GM21723 (cell line): Measurements from ENCODE around the gene GJA10.
"Not testable (repeated sequence)": the region's sequence is repeated elsewhere in the genome, so short reads cannot be mapped to it uniquely, and the experiment has no call there.

ENCODE experiments used
- ATAC-seq: cut with Tn5 transposase; IDR thresholded peaks from one replicate; pipeline ENCODE4 v1.9.1; 2021; ENCODE audit warnings: mild to moderate bottlenecking, moderate library complexity; ENCODE audit not compliant: unreplicated experiment

GJA10 gene

DNA sequence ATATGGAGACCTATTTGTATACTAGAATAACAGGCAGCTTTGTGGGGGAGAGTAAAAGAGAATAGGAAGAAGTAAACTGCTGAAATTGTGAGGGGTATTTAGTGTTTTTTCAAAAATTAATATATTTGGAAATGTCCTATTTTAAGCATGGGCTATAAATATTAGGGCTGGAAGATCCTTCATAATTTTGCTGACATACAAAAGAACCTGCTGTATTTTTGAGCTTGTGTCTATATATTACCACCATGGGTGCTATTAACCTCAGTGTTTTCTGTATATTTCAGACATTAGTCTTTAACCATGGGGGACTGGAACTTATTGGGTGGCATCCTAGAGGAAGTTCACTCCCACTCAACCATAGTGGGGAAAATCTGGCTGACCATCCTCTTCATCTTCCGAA, at the start of gene GJA10:
Gene GJA10 (plus strand): TSS at position 301 of the 400 bp plus-strand sequence. CDS start 0 bp downstream, at position 301.
- no peak for ATAC-seq

DNA sequence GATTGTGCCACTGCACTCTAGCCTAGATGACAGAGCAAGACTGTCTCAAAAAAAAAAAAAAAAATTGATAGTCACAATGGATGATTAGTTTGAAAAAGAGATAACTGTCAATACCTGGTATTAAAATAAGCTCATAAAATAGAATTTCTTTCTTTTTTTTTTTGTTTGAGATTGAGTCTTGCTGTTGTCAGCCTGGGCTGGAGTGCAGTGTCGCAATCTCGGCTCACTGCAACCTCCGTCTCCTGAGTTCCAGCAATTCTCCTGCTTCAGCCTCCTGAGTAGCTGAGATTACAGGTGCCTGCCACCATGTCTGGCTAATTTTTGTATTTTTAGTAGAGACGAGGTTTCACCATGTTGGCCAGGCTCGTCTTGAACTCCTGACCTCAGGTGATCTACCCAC, 46.8 kb upstream of the GJA10 start:
- not testable (repeated sequence) for ATAC-seq

DNA sequence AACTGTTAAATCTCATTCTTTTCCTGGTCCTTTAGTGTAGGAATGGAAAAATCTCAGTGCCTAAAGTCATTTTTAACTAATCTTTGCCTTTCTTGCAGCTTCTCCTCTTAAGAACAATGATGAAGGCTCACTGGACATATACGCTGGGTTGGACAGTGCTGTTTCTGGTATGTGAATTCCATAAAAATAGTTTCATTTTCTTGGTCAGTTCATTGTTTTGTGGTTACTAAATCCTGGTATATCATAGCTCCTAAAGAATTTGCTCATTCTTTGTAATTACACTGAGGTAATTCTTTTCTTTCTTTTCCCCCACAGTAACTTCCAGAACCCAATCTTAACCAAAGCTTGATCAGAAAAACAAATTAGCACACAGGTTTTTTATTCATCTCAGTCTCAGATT, 41.2 kb upstream of the GJA10 start:
- ATAC-seq, result no peak

DNA sequence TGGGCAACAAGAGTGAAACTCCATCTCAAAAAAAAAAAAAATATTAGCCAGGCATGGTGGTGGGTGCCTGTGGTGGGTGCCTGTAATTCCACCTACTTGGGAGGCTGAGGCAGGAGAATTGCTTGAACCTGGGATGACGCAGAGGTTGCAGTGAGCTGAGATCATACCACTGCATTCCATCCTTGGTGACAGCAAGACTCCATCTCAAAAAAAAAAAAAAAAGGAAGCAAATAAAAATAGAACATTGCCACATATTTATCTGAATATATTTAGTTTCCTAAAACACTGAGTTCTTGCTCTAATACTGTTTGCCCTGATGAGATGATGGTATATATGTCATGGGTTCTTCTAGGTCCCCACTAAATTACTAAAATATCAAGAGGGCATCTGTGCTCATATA, 36.2 kb upstream of the GJA10 start:
- no peak for ATAC-seq

DNA sequence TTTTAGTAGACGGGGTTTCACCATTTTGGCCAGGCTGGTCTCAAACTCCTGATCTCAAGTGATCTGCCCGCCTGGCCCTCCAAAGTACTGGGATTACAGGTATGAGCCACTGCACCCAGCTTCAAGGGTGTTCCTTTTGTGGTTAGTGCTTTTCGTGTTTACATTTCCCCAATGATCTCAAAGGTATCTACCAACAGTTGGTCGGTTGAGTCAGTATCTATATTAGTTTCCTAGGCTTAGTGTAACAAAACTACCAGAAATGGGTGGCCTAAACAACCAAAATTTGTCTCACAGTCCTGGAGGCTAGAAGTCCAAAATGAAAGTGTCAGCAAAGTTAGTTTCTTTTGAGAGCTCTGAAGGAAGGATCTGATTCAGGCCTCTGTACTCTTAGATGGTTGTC, 34.5 kb upstream of the GJA10 start:
- ATAC-seq, result peak; percentile 68

DNA sequence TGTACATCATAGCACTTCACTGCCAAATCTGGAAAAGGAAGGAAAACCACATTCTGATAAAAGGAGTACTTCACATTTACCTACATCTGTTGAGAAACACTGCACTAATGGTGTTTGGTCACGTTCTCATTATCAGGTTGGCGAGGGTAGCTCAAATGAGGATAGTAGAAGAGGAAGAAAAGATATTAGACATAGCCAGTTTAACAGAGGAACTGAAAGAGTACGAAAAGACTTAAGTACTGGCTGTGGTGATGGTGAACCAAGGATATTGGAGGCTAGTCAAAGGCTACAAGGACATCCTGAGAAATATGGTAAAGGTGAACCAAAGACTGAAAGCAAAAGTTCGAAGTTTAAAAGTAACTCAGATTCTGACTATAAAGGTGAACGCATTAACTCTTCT, 32.0 kb upstream of the GJA10 start:
- ATAC-seq, result peak; percentile 68

DNA sequence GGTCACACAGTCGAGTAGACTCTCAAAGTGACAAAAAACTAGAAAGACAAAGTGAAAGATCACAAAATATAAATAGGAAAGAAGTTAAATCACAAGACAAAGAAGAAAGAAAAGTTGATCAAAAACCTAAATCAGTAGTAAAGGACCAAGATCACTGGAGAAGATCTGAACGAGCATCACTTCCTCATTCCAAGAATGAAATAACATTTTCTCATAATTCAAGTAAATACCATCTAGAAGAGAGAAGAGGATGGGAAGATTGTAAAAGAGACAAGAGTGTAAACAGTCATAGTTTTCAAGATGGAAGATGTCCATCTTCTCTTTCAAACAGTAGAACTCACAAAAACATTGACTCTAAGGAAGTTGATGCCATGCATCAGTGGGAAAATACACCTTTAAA, 31.6 kb upstream of the GJA10 start:
- peak; percentile 10 for ATAC-seq

DNA sequence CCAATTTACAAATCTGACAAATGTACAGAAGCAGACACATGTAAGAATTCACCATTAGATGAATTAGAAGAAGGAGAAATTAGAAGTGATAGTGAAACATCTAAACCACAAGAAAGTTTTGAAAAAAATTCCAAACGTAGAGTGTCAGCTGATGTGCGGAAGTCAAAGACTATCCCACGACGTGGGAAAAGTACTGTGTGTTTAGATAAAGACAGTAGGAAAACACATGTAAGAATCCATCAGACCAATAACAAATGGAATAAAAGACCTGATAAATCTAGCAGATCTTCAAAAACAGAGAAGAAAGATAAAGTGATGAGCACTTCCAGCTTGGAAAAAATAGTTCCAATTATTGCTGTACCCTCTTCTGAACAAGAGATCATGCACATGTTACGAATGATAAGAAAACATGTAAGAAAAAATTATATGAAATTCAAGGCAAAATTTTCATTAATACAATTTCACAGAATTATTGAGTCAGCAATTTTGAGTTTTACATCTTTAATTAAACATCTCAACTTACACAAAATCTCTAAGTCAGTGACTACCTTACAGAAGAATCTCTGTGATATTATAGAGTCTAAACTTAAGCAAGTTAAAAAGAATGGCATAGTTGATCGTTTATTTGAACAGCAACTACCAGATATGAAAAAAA, 28.1 kb upstream of the GJA10 start:
- ATAC-seq, result no peak

DNA sequence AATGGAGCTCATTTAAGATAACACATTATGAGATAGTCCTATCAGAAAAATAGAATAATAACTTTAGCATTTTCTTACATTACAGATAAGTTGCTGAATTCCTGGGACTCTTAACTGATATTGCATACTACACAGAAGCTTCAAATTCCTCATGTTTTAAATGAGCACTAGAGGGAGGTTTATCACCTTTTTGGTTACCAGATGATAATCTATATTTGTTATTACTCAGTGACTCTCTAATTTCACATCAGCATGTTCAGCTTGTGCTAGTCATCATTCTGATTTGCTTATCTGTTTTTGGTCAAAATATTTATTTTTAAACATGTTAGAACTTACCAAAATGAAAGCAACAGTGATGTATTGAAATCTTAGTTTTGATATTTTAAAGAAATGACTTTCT, 20.5 kb upstream of the GJA10 start:
- ATAC-seq, result no peak

DNA sequence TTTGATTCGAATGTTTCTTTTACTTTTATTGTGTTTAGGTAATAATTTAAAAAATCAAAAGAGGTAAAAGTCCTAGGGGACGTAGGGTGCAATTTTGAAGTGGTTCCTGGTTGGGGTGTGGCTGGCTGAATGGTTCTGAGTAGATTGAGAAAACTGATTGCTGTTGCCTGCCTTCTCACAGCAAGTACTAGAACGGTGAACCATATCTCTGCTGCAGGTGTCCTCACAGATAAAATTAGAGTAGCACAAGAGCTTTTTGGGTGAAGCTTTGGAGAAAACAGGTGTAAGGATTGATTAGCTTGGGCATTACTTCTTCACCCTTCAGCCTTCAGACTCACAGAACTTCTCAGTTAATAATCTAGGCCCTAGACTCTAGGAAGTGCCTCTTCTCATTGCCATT, 19.8 kb upstream of the GJA10 start:
- no peak for ATAC-seq

DNA sequence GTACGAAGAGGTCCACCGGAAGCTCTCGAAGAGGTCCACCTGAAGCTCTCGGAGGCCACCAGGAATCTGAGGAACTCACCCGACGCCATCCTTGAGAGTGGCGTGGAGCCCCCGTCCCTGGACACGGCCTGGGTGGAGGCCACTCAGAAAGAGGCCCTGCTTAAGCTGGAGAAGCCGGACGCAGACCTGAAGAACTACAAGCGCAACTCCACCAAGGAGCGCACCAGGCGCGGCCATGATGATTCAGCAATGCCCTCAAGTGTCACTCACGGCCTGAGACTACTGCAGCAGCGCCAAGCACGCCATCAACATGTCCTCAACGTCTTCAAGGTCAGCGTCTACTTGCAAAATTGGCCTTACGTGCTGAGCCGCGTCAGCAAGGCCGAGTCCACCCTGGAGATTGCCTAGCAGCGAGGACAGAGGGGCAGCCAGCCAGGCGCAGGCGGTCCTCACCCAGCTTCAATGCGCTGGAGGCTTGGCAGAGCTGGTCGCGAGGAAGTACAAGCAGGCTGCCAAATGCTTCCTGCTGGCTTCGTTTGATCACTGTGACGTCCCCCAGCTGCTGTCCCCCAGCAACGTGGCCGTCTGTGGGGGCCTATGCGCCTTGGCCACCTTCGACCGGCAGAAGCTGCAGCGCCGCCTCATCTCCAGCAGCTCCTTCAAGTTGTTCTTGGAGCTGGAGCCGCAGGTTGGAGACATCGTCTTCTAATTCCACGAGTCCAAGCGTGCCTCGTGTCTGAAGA, 7.7 kb upstream of the GJA10 start:
- ATAC-seq, result no peak

DNA sequence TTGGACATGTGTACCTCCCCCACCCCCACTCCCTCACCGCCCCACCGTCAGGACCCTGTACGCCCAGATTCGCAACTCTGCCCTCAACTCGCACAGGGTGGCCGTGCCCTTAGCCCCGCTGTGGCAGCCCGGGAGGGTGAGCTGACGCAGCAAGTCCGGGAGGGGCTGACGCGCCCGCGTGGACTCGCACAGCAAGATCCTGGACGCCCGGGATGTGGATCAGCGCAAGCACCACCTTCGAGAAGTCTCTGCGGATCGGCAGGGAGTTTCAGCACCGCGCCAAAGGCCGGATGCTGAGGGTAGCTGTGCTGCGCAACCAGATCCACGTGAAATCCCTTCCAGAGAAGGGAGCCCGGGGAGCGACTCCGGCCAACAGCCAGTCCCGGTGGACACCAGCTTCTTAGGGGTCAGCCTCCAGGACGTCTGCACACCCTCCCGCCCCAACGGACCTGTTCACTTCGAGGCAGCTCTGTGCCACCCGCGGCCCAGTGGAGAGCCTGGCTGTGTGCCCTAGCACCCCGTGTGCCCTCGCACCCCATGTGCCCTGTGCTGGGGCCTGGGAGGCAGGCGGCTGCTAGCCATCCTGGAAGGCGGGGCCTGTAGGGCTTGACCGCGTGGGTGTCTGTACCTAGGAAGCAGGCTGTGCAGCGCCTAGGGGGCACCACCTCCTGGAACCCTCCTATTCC, 6.7 kb upstream of the GJA10 start:
- ATAC-seq, result no peak

DNA sequence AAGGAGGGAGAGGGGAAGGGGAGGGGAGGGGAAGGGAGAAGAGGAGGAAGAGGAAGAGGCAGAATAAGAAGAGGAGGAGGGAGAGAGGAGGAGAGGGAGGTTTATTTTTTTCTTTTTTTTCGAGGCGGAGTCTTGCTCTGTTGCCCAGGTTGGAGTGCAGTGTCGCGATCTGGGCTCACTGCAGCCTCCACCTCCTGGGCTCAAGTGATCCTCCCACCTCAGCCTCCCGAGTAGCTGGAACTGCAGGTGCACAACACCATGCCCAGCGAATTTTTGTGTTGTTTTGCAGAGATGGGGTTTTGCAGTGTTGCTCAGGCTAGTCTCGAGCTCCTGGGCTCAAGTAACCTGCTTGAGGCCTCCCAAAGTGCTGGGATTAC, 6.1 kb upstream of the GJA10 start:
- ATAC-seq, result no peak

DNA sequence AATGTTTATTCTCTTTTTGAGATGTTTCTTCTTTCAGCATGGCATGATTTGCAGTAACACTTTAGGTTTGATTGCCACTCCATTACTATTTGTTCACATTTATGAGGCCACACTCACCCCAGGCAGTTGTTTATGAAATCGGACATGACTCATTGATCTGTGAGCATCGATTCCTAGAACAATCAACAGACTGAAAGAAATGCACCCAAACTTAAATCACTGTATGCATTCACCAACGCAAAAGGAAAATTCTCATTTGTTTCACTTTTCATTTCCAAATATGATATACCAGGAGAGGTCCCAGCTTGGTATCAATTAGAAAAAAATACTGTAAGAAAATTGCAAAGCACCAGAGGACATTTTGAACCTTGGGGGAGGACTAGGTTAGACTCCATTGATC, 5.4 kb upstream of the GJA10 start:
- ATAC-seq, result no peak

DNA sequence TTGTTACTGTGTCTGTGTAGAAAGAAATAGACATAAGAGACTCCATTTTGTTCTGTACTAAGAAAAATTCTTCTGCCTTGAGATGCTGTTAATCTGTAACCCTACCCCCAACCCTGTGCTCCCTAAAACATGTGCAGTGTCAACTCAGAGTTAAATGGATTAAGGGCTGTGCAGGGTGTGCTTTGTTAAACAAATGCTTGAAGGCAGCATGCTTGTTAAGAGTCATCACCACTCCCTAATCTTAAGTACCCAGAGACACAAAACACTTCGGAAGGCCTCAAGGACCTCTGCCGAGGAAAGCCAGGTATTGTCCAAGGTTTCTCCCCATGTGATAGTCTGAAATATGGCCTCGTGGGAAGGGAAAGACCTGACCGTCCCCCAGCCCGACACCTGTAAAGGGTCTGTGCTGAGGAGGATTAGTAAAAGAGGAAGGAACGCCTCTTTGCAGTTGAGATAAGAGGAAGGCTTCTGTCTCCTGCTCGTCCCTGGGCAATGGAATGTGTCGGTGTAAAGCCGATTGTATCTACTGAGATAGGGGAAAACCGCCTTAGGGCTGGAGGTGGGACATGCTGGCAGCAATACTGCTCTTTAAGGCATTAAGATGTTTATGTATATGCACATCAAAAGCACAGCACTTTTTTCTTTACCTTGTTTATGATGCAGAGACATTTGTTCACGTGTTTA, 3.3 kb upstream of the GJA10 start:
- not testable (repeated sequence) for ATAC-seq

DNA sequence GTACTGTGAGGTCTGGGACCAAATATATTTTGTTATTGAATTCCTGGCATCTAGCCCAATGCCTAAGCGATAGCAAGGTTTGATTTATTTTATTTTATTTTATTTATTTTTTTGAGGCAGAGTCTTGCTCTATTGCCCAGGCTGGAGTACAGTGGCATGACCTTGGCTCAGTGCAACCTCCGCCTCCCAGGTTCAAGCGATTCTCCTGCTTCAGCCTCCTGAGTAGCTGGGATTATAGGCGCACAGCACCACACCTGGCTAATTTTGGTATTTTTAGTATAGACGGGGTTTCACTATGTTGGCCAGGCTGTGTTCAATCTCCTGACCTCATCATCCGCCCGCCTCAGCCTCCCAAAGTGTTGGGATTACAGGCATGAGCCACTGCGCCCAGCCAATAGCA, 1.7 kb upstream of the GJA10 start:
- ATAC-seq, result not testable (repeated sequence)

DNA sequence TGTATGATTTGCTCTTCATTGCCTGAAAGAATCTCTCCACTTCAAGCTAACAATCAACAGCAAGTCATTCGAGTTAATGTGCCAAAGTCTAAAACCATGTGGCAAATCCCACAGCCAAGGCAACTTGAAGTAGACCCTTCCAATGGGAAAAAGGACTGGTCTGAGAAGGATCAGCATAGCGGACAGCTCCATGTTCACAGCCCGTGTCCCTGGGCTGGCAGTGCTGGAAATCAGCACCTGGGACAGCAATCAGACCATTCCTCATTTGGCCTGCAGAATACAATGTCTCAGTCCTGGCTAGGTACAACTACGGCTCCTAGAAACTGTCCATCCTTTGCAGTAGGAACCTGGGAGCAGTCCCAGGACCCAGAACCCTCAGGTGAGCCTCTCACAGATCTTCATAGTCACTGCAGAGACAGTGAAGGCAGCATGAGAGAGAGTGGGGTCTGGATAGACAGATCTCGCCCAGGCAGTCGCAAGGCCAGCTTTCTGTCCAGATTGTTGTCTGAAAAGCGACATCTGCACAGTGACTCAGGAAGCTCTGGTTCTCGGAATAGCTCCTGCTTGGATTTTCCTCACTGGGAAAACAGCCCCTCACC, 1.1 kb downstream of the GJA10 start:
- ATAC-seq, result no peak

DNA sequence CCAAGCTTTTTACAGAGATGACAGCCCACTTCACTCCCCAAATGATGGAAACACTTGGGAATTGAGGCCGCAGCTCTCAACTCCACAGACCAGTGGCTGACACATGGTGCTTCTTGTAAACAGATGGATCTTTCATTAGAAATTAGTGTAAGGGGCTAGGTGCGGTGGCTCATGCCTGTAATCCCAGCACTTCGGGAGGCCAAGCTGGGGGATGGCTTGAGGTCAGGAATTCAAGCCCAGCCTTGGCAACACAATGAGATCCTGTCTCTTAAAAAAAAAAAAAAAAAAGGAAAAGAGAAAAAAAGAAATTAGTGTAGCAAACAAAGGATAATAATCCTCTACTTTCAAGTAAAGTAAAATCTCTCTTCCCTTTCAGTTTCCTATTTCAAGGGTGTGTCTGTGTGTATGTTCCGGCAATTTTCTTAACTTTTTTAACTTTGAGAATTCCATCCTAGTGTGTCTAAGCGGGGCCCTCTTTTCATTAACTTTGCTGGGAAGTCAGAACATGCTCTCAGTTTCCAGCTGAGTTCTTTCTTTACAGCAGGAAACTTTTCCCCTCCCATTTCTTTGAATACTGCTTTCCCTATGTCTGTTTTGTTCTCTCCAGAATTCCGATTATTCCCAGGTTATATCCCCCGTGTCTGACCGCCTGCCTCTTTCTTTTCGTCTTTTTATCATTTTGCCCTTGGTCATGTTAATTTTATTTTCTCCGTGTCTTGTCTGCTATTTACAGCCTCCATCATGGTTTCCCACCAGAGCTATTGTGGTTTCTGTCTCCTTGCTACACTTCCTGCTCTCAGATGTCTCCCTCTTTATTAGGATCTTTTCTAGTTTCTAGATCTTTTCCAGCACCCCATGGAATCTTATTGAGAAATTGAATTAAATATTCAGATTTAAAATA, 16.0 kb downstream of the GJA10 start:
- not testable (repeated sequence) for ATAC-seq

DNA sequence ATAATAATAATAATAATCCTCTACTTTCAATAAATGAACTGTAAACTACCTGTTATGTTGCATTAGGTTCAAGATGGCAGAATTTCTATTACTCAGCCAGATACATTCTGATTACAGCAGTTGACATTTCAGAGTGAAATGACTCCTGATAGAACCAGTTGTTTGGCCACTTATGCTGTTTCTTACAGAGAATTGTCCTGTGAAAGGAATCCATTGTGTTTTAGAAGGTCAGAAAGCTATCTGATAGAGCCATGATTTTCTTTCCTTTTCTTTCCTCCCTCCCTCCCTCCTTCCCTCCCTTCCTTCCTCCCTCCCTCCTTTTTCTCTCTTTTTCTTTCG, 16.6 kb downstream of the GJA10 start:
- ATAC-seq, result no peak
